DMS53 treated with DMSO at 0.1 percent for 48 hours (cell line): Measurements from ENCODE around the gene SLC1A5.
"Not testable (repeated sequence)": the region's sequence is repeated elsewhere in the genome, so short reads cannot be mapped to it uniquely, and the experiment has no call there.

Experiments used
- DNase-seq: peaks from one replicate; lab custom pipeline; 2025; ENCODE audit not compliant: unreplicated experiment; lab: John Stamatoyannopoulos, UW

The SLC1A5 gene

DNA sequence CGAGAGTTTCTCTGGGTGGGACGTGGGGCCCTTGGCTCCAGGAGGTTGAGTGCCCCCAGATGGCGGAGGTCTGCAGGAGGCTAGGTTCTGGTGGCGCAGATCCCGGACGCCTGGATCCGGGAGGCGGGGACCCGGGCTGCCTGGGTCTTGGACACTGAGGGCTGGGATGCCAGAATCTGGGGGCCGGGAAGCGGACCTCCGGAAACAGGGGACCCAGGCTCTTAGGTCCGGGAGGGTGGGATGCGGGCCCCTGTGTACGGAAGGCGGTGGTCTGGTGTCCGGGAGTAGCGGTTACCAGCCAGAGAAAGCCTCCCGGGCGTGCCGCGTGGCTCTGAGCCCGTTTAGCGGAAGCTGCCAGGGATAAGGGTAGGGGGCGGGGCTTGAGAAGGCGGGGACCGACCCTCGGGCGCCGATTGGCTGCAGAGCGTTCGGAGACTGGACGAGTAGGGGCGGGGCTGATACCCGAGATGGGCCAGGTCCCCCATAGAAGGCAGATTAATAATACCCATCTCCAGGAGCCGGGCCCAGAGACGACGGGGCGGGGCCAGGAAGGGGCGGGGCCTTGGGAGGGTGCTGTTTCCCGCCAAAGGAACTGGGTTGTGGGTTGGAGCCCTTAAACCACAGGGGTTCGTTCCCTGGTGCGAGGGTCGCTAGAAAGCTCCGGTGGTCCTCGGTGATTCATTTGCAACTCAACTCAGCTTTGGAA is at the start of gene SLC1A5:
Gene SLC1A5, minus strand, starts transcription at position 333 of the 706 bp plus-strand sequence. CDS start 629 bp downstream, outside the sequence.
- DNase-seq: peak; percentile 87

DNA sequence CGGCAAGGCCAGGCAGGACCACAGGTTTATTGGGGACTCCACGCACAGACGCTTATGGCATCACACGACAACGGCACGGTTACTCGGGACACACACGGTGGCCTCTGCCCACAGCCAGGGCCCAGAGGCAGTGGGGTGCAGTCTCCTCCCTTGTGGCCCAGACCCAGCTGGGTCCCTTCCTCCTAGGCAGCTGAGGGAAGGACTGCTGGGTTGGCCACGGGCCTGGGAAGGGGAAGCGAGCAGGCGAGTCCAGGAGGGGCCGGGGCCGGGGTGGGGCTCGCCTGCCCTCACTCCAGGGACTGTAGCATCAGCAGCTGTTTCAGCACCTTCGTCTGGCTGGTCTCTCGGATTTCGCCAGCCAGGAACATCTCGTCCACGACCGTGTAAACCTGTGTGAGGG is 49.8 kb upstream of the SLC1A5 start:
- DNase-seq: no peak

DNA sequence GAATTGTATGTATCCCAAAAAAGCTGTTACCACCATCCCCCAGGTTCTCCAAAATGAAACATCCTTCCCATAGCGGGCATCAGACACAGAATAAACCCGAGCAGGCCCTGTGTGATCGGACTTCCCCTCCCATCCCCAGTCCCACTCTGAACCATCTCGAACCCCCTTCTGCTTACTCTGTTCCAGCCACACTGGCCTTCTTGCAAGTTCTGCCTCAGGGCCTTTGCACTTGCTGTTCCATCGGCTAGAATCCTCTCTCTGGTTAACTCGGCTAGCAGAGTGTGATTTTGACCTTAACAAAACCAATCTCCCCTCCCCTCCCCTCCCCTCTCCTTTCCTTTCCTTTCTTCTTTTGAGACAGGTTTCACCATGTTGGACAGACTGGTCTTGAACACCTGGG is 46.6 kb upstream of the SLC1A5 start:
- DNase-seq: no peak

DNA sequence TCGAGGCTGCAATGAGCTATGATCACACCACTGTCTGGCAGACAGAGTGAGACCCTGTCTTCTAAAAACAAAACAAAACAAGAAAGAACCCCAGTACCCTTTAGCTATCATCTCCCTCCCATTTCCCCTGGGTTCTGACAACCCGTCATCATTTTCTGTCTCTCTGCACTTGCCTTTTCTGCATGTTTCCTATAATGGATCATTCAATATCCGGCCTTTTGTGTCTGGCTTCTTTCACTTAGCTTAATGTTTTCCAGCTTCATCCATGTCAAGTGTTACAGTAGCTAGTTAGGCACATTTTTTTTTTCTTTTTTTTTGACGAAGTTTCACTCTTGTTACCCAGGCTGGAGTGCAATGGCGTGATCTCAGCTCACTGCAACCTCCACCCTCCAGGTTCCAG is 45.7 kb upstream of the SLC1A5 start:
- DNase-seq: no peak

DNA sequence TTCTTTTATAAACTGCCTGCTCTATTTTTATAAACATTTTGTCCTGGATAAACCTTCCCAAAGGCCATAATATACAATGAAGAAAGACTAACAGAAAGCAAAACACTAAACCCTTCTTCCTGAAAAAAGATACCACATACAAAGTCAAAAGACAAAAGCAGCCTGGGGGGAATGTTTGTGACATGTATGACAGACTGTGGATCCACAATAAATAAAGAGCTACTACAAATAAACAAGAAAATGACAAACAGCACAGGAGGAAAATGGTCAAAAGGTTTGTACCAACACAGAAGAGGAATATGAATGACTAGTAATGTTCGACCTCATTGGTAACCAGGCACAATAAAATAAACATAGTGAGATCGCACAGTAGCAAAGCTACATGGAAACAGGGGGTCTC is 42.5 kb upstream of the SLC1A5 start:
- DNase-seq: no peak

DNA sequence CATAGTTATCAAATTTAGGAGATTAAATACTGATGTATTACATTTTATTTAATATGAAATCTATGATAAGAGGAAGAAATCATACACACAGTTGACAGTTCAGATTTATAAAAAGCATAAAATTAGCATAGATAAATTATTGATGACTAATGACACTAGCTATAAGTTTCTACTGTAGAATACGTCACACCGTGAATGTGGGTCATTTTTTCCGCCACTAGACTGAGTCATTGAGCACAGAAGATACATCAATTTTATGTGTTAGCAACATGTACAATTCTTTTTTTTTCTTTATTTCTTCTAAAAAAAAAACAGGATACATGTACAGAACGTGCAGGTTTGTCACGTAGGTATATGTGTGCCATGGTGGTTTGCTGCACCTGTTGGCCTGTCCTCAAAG is 40.1 kb upstream of the SLC1A5 start:
- DNase-seq: no peak

DNA sequence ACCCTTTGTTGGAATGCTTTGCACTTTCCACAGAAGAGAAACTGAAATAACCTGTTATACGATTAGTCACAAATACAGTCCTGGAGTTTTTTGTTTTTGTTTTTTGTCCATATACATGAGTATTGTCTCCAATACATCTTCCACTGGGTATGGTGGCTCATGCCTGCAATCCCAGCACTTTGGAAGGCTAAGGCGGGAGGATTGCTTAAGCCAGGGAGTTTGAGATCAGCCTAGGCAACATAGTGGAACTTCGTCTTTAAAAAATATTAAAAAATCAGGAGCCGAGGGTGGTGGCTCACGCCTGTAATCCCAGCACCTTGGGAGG is 37.3 kb upstream of the SLC1A5 start:
- no peak for DNase-seq

DNA sequence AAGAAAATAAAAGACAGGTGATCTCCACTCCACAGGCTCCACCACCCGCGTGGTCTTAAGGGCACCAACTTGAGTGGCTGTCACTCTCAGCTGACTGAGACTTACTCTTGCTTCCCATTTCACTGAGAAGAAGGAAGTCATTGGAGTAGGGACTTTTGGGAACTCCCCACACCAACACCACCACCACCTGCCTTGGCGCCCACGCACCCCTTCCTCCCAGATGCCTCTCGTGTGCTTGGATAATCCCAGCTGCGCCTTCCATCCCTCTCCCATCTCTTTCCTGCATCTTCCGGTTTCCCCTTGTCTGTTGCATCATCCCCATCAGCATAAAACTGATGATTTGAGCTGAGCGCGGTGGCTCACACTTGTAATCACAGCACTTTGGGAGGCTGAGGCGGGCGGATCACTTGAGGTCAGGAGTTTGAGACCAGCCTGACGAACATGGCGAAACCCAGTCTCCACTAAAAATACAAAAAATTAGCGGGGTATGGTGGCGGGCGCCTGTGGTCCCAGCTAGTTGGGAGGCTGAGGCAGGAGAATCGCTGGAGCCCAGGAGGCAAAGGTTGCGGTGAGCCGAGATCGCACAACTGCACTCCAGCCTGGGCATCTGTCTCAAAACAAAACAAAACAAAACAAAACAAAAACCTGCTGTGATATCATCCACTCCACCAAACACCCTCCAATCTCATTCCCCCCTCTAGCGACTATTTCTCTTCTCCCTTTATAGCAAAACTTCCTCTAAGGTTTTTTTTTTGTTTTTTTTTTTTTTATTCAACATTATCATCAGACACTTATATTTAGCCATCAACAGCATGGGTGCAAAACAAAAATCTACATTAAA is 36.7 kb upstream of the SLC1A5 start:
- DNase-seq: no peak

DNA sequence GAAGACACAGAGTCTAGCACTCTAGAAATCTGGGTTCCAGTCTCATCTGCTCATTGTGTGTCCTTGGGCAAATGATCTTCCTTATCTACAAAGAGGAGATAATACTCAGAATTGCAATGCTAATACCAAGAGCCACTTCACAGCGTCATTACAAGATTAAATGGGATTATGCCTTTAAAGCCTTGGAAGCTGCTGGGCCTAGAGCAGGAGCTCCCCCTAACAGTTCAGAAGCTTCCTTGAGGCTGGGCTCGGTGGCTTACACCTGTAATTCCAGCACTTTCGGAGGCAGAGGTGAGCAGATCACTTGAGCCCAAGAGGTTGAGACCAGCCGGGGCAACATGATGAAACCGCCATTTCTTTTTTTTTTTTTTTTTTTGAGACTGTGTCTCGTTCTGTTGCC is 34.7 kb upstream of the SLC1A5 start:
- no peak for DNase-seq

DNA sequence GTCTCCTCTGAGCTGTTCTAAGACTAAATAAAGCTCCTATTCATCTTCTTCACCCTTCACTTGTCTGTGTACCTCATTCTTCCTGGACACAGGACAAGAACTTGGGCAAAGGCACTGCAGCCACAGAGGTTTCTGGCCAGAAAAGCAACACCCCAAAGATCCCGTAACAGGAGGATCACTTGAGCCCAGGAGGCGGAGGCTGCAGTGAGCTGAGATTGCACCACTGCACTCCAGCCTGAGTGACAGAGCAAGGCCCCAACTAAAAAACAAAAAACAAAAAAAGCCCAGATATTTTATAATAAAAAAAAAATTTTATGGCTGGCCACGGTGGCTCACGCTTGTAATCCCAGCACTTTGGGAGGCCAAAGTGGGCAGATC is 34.0 kb upstream of the SLC1A5 start:
- not testable (repeated sequence) for DNase-seq

DNA sequence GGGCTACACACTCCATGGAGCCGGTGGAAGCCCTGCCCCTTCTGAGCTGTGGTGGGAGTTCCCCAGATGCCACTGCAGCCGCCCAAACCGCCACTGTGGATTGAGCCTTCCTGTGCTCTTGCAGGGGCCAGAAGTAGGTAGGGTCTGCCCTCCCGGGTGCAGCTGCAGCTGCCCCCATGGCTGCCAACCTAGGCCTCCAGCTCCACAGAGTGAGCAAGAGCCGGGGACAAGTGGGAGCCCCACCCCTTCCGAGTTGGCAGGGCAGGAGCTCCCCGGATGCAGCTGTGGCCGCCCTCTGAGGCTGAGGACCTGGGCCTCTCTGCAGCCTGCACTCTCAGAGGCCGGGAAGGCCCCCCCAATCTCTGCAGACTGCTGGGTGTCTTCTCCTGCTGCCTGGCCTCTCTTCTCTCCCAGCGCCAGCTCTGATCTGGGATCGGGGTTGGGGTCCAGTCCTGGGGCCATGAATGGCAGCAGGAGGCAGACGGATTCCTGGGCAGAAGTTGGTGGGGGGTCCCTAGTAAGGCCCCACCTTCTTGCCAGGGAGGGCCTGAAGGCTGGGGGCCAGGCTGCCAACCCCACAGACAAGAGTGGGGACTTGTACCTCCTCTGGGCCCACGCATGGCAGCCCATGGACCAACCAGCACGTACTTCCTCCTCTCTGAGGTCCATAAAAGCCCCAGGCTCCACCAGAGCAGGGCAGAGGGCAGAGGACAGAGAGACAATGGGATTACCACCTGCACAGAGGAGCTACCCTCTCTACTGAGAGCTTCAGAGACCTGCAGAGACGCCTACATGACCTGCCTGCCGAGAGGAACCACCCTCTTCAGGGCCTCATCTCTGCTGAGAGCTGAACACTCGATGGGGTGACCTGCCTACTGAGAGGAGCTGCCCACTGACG is 33.4 kb upstream of the SLC1A5 start:
- no peak for DNase-seq

DNA sequence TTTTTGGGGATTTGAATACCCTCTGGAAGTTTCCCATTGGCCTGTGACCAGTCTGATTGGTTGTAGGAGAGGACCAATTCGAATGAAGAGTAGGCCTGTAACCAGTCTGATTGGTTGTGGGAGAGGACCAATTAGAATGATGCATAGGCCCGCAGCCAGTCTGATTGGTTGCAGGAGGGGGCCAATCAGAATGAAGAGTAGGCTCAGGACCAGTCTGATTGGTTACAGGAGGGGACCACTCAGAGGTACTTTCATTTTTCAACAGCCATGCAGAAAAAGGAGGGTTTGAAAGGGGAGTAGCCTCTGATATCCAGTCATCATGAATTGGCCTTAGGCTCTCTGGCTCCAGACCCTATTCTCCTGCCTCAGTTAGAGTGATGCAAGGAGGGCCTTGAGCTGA is 30.4 kb upstream of the SLC1A5 start:
- no peak for DNase-seq

DNA sequence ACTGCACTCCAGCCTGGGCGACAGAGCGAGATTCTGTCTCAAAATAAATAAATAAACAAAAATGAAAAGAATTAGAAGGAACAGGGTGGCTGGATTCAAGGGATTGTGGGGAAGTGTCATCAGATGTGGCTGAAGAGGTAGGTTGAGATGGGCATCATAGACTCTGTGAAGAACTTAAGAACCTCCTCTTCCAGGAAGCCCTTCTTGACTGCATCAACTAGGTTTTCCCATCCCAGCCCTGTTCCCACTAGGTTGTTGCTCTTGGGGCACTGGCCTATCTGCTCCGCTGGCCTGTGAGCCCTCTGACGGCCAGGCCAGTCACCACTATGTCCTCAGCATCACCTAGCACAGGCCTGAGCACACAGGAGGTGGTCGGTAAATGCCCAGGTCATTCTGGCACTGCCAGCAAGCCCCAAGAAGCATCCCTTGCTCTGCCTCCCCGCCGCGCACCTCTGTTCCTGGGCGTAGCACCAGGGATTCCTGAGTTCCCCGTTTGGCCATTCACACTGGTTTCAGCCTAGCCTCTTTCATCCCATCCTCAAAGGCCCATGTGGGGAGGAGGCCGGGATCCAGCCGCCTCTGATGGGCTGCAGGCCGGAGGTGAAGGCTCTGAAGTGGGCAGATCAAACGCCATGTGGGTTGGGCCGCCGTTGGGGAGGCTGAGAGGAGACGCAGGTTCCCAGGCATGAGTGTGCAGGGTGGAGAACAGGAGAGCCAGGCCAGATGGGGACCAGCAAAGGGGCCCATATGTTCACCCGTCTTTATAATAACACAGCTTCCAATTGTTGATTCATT is 27.6 kb upstream of the SLC1A5 start:
- no peak for DNase-seq

DNA sequence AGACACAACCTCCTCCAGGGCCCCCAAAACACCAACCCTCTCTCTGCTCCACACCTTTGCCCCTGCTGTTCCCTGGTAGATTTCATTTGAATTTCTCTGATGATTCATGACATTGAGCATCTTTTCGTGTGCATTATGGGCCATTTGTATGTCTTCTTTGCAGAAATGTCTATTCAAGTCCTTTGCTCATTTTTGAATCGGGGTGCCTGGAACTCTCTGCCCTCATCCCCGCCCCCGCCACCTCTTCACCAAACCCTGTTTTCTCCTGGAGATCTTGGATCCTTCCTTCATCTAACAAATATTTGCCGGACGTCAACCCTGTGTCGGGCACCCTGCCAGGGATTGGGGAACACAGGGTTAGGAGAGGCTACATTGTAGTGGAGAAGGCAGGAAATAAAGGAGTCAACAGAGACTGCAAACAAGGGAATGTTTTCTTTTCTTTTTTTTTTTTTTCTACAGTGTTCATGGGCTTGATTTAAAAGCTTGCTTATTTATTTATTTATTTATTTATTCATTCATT is 25.5 kb upstream of the SLC1A5 start:
- DNase-seq: peak; percentile 76

DNA sequence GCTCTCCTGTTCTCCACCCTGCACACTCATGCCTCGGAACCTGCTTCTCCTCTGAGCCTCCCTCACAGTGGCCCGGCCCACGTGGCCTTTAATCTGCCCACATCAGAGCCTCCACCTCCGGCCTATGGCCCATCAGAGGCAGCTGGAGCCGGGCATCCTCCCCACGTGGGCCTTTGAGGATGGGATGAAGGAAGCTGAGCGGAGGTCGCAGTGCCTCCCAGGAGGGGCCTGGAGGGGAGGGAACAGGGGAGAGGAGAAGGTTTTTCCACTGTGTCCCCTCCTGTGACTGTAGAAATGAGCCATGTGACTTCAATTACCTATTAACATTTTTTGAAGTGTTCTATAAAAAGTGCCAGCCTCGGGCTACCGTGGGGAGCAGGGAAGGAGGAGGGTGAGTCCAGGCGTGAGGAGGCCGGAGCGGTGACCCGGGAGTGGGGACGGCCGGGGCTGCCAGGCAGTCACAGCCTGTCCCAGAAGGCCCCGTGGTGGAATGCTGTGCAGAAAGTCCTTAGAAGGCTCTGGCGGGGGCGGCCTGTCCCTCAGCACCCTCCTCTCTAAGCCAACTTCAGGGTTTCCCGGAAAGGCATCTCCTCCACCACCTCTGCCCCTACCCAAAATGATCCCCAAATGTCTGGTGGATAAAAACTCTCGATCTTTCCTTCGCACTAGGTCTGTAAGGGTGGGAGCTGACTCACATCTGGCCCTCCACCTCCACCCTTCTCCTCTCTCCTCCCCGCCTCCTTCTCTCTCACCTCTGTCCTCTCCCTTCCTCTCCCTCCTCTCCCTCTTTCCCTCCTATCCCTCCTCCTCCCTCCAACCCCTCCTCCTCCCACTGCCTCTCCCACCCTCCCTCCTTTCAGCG is 24.8 kb upstream of the SLC1A5 start:
- no peak for DNase-seq

DNA sequence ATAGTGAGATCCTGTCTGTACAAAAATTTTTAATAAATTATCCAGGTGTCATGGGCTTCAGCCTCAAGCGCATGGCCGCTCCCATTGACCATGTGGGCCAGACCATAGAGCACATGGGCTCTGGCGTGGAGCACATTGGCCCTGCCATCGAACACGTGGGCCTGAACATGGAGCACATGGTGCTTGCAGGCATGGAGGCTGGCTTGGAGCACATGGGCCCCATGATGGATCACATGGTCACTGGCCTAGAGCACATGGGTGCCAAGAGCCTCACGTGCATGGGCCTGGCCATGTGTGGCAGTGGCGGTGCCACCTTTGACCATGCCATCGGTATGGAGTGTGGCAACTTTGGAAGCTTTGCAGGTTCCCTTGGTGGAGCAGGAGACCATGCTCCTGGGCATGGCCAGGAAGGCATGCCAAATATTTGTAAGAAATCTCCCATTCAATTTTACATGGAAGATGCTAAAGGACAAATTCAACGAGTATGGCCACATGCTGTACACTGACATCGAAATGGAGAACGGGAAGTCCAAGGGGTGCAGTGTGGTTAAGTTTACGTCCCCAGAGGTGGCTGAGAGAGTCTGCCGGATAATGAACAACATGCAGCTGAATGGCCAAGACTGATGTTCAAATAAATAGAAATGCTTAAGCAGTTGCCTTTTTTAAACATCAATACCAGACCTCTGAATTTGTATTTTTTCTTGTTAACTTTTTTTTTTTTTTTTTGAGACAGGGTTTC is 21.3 kb upstream of the SLC1A5 start:
- DNase-seq: no peak

DNA sequence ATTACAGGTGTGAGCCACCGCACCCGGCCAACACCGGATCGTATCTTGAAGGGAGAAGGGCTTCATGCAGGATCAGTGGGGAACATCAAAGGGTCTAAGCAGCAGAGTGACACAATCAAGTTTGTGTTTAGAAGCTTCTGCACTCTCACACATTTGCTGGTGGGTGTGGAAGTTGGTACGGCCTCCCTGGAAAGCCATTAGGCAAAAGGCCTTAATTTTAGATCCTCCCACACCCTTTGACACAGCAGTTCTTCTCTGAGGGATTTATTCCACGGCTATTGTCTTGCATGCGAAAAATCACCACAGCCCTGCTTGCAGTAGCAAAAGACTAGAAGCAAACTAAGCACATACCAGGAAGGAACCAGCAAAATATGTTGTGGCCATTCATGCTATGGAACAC is 18.3 kb upstream of the SLC1A5 start:
- DNase-seq: no peak

DNA sequence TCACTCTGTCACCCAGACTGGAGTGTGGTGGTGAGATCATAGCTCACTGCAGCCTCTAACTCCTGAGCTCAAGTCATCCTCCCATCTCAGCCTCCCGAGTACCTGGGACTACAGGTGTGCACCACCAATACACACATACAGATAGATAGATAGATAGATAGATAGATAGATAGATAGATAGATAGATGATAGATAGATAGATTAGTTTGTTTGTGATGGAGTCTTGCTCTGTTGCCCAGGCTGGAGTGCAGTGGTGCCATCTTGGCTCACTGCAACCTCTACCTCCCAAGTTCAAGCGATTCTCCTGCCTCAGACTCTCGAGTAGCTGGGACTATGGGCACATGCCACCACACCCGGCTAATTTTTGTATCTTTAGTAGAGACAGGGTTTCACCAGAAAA is 16.0 kb upstream of the SLC1A5 start:
- DNase-seq: not testable (repeated sequence)

DNA sequence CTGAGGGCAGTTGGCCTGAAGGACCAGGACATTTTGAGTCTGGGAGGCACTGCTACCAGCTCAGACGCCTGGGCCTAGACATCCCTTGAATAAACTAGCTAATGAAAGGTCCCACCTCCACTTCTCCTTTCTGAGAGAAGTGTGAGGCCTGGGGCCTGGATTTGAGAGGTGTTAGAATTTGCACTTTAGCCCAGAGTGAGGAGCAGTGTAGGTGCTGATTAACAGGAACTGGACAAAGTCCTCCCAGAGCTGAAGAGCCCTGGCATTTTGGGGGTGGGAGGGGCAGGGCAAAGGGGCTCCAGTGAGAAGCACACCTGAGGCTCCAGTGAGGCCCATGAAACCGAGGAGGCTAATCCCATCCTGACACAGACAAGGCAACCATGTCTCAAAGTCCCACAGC is 15.2 kb upstream of the SLC1A5 start:
- no peak for DNase-seq
